ENCODE measurements around the gene FBXL19. TPM values are rescaled to one million over a fixed set of nuclear protein-coding genes. Genes with fewer than 3 reads are reported as not detected.

The FBXL19 gene
- total and polyA plus RNA-seq, 2 of the 13 experiments (the other 11 are each of a cell fraction or from before 2014, with no cell fraction given), result 6.0 to 13.7 TPM

DNA sequence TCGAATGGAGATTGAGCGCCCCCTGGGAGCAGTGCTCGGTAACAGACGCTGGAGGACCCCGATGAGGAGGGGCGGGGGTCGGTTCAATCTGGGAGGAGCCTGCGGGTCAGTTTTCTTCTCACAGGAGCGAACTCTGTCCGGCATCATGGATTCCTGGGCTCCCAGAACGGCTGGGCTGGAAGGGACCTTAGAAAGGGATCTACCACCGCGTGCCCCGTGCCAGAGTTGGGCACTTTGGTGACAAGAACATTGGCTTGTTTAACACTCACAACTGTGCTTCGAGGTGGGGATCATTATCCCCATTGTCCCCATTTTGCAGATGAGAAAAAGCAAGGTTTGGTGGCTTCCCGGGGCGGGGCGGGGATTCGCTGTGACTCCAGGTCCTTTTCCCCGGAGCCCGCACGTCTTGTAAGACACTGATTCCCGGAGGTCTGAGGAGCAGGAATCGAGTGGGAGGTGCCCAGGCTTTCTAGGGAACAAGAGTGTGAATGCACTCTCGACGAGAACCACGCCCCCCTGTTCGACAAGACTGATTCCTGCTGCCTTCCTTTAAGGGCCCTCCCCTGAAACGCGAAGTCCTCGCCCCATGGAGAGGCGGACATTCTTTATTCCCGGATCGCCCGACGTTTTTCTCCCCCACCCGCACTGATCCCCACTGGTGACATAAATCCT, 1.5 kb upstream of the FBXL19 start (continued):
- TF ChIP-seq PAWR (CRISPR knock-in tag; IDR thresholded peaks at IDR 0.05; ENCODE audit: borderline replicate concordance), result no peak
- no peak for TF ChIP-seq NFE2 (CRISPR knock-in tag; IDR thresholded peaks at IDR 0.05)
- TF ChIP-seq SOX13 (IDR thresholded peaks at IDR 0.05), result no peak
- peak in 1 of 2 experiments; percentile 36; a peak in 2 of 4 replicates for TF ChIP-seq SOX13 (CRISPR knock-in tag; conservative IDR thresholded peaks at IDR 0.05 in 1 of 2, IDR thresholded peaks at IDR 0.05 in 1 of 2)
- TF ChIP-seq, protein P1, sequence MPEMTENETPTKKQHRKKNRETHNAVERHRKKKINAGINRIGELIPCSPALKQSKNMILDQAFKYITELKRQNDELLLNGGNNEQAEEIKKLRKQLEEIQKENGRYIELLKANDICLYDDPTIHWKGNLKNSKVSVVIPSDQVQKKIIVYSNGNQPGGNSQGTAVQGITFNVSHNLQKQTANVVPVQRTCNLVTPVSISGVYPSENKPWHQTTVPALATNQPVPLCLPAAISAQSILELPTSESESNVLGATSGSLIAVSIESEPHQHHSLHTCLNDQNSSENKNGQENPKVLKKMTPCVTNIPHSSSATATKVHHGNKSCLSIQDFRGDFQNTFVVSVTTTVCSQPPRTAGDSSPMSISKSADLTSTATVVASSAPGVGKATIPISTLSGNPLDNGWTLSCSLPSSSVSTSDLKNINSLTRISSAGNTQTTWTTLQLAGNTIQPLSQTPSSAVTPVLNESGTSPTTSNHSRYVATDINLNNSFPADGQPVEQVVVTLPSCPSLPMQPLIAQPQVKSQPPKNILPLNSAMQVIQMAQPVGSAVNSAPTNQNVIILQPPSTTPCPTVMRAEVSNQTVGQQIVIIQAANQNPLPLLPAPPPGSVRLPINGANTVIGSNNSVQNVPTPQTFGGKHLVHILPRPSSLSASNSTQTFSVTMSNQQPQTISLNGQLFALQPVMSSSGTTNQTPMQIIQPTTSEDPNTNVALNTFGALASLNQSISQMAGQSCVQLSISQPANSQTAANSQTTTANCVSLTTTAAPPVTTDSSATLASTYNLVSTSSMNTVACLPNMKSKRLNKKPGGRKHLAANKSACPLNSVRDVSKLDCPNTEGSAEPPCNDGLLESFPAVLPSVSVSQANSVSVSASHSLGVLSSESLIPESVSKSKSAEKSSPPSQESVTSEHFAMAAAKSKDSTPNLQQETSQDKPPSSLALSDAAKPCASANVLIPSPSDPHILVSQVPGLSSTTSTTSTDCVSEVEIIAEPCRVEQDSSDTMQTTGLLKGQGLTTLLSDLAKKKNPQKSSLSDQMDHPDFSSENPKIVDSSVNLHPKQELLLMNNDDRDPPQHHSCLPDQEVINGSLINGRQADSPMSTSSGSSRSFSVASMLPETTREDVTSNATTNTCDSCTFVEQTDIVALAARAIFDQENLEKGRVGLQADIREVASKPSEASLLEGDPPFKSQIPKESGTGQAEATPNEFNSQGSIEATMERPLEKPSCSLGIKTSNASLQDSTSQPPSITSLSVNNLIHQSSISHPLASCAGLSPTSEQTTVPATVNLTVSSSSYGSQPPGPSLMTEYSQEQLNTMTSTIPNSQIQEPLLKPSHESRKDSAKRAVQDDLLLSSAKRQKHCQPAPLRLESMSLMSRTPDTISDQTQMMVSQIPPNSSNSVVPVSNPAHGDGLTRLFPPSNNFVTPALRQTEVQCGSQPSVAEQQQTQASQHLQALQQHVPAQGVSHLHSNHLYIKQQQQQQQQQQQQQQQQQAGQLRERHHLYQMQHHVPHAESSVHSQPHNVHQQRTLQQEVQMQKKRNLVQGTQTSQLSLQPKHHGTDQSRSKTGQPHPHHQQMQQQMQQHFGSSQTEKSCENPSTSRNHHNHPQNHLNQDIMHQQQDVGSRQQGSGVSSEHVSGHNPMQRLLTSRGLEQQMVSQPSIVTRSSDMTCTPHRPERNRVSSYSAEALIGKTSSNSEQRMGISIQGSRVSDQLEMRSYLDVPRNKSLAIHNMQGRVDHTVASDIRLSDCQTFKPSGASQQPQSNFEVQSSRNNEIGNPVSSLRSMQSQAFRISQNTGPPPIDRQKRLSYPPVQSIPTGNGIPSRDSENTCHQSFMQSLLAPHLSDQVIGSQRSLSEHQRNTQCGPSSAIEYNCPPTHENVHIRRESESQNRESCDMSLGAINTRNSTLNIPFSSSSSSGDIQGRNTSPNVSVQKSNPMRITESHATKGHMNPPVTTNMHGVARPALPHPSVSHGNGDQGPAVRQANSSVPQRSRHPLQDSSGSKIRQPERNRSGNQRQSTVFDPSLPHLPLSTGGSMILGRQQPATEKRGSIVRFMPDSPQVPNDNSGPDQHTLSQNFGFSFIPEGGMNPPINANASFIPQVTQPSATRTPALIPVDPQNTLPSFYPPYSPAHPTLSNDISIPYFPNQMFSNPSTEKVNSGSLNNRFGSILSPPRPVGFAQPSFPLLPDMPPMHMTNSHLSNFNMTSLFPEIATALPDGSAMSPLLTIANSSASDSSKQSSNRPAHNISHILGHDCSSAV (CRISPR knock-in tag; IDR thresholded peaks at IDR 0.05; ENCODE audit: borderline replicate concordance), result 0 out of 2 replicates have a peak, but pooled peaks have one; percentile 56
- 0 out of 2 replicates have a peak, but pooled peaks have one; percentile 44 for TF ChIP-seq NFE2L1 (CRISPR knock-in tag; IDR thresholded peaks at IDR 0.05; ENCODE audit: borderline replicate concordance)
- TF ChIP-seq ZNF530 (CRISPR knock-in tag; IDR thresholded peaks at IDR 0.05; ENCODE audit: low read depth), result no peak
- TF ChIP-seq ZNF30 (CRISPR knock-in tag; IDR thresholded peaks at IDR 0.05), result no peak
- no peak for TF ChIP-seq KLF11 (CRISPR knock-in tag; IDR thresholded peaks at IDR 0.05)
- TF ChIP-seq, protein P2, sequence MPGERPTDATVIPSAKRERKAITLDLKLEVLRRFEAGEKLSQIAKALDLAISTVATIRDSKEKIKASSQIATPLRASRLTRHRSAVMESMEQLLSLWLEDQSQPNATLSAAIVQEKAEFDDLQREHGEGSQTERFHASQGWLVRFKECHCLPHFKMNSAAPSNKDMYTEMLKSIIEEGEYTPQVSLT (CRISPR knock-in tag; IDR thresholded peaks at IDR 0.05; ENCODE audit: borderline replicate concordance, low read depth), result no peak
- peak; percentile 99 for TF ChIP-seq ZMYM3 (CRISPR knock-in tag; IDR thresholded peaks at IDR 0.05)
- peak; percentile 90 for TF ChIP-seq ZNF782 (CRISPR knock-in tag; IDR thresholded peaks at IDR 0.05; ENCODE audit: borderline replicate concordance)
- TF ChIP-seq NCOR1 (IDR thresholded peaks at IDR 0.05; ENCODE audit: borderline replicate concordance, low read length), result no peak; the same call in 1 of the 2 replicates
- no peak for TF ChIP-seq HDAC6 (IDR thresholded peaks at IDR 0.05; ENCODE audit: low read depth, low read length)
- TF ChIP-seq MXD4 (CRISPR knock-in tag; IDR thresholded peaks at IDR 0.05), result peak; percentile 60; the same call in 1 of the 2 replicates
- no peak for TF ChIP-seq RBM22 (optimal IDR thresholded peaks at IDR 0.05; ENCODE audit: low read length)
- TF ChIP-seq, protein P3, sequence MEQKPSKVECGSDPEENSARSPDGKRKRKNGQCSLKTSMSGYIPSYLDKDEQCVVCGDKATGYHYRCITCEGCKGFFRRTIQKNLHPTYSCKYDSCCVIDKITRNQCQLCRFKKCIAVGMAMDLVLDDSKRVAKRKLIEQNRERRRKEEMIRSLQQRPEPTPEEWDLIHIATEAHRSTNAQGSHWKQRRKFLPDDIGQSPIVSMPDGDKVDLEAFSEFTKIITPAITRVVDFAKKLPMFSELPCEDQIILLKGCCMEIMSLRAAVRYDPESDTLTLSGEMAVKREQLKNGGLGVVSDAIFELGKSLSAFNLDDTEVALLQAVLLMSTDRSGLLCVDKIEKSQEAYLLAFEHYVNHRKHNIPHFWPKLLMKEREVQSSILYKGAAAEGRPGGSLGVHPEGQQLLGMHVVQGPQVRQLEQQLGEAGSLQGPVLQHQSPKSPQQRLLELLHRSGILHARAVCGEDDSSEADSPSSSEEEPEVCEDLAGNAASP (CRISPR knock-in tag; IDR thresholded peaks at IDR 0.05; ENCODE audit: borderline replicate concordance), result no peak
- TF ChIP-seq ZNF674 (CRISPR knock-in tag; IDR thresholded peaks at IDR 0.05; ENCODE audit: low read depth), result no peak
- TF ChIP-seq CCDC6 (CRISPR knock-in tag; IDR thresholded peaks at IDR 0.05), result peak; percentile 67; the same call in 1 of the 2 replicates
- peak; percentile 94 for TF ChIP-seq ZNF850 (CRISPR knock-in tag; conservative IDR thresholded peaks at IDR 0.05)

All from HepG2 (cell line).